PC-9 (cell line): Measurements from ENCODE around the gene ANLN. TPM values are rescaled to one million over a fixed set of nuclear protein-coding genes. Genes with fewer than 3 reads are reported as not detected.

Experiments used
- BruUV-seq: library from RNA; stranded (reverse); fragments of 400-500 nt; replicated peaks from 2 replicates; lab custom pipeline; 2021; lab: Mats Ljungman, UMichigan
- CTCF ChIA-PET: fragments of 300-600 bp; sonication (Branson Sonifier 250); formaldehyde crosslinking; loops from one replicate; lab custom pipeline; 2022; ENCODE audit warnings: antibody characterized with exemption; lab: Charles Lee
- POLR2A ChIA-PET: fragments of 300-600 bp; sonication (Branson Sonifier 250); formaldehyde crosslinking; loops from one replicate; lab custom pipeline; 2022; ENCODE audit warnings: antibody characterized with exemption; ENCODE audit not compliant: unreplicated experiment; lab: Charles Lee
- DNase-seq, 2 experiments: peaks; one replicate each; pipeline versions ENCODE4 v3.0.0 to v3.0.0-alpha.2; 2015 to 2022; ENCODE audit warnings: mixed read lengths in 1 of 2
- H2AFZ ChIP-seq: fragments of 200-600 bp; sonication (generic); 2 replicates; pipeline ENCODE4 v1.8.1; 2017; ENCODE audit warnings: antibody characterized with exemption
- H3F3A ChIP-seq: fragments of 200-600 bp; sonication (generic); 2 replicates; pipeline ENCODE4 v1.8.1; 2017; ENCODE audit warnings: antibody characterized with exemption, mild to moderate bottlenecking, low read depth; ENCODE audit not compliant: insufficient read depth
- H3K27ac ChIP-seq: fragments of 200-600 bp; sonication (generic); 2 replicates; pipeline ENCODE4 v1.6.1; 2016; ENCODE audit warnings: mixed run types
- H3K27me3 ChIP-seq: fragments of 200-600 bp; sonication (generic); 2 replicates; pipeline ENCODE4 v1.6.1; 2016; ENCODE audit warnings: low read depth, mixed run types; ENCODE audit not compliant: insufficient read depth
- H3K36me3 ChIP-seq: fragments of 200-600 bp; sonication (generic); 2 replicates; pipeline ENCODE4 v1.6.1; 2016; ENCODE audit warnings: low read depth, mixed run types
- H3K4me1 ChIP-seq: fragments of 200-600 bp; sonication (generic); replicated peaks from 2 replicates; pipeline ENCODE4 v1.6.1; 2016; ENCODE audit warnings: mixed run types; ENCODE audit not compliant: insufficient read depth
- H3K4me2 ChIP-seq: fragments of 200-600 bp; sonication (generic); 2 replicates; pipeline ENCODE4 v1.6.1; 2017; ENCODE audit warnings: mixed run types
- H3K4me3 ChIP-seq: fragments of 200-600 bp; sonication (generic); 2 replicates; pipeline ENCODE4 v1.6.1; 2016; ENCODE audit warnings: mixed run types
- H3K79me2 ChIP-seq: fragments of 200-600 bp; sonication (generic); 2 replicates; pipeline ENCODE4 v1.6.1; 2017; ENCODE audit warnings: low read depth, mixed run types
- H3K9me2 ChIP-seq: fragments of 200-600 bp; sonication (generic); 2 replicates; pipeline ENCODE4 v1.8.1; 2017; ENCODE audit warnings: mild to moderate bottlenecking; ENCODE audit not compliant: insufficient read depth
- H3K9me3 ChIP-seq: fragments of 200-600 bp; sonication (generic); 2 replicates; pipeline ENCODE4 v1.8.1; 2016; ENCODE audit warnings: low read depth; ENCODE audit not compliant: insufficient read depth
- H4K20me1 ChIP-seq: fragments of 200-600 bp; sonication (generic); 2 replicates; pipeline ENCODE4 v1.8.1; 2017; ENCODE audit not compliant: insufficient read depth
- CTCF ChIP-seq: fragments of 200-600 bp; sonication (generic); conservative IDR thresholded peaks from 2 replicates; pipeline ENCODE4 v1.6.1; 2017; ENCODE audit warnings: mixed run types, antibody characterized with exemption, mild to moderate bottlenecking, moderate library complexity
- EZH2 ChIP-seq: fragments of 200-600 bp; sonication (generic); IDR thresholded peaks from 2 replicates; pipeline ENCODE4 v1.8.0; 2017; ENCODE audit warnings: antibody characterized with exemption, low read depth
- intact Hi-C: fragments of 100-400 bp; cut with micrococcal nuclease; formaldehyde crosslinking; loops from one replicate; pipeline ENCODE4 v1.10.0; 2022; ENCODE audit not compliant: unreplicated experiment
- total RNA-seq: library from RNA; stranded (reverse); gene quantifications from 2 replicates; pipeline ENCODE4 v1.2.3, GENCODE V29; 2021

ANLN gene
- total RNA-seq, 1 experiment from 2014 or later: 262 TPM

DNA sequence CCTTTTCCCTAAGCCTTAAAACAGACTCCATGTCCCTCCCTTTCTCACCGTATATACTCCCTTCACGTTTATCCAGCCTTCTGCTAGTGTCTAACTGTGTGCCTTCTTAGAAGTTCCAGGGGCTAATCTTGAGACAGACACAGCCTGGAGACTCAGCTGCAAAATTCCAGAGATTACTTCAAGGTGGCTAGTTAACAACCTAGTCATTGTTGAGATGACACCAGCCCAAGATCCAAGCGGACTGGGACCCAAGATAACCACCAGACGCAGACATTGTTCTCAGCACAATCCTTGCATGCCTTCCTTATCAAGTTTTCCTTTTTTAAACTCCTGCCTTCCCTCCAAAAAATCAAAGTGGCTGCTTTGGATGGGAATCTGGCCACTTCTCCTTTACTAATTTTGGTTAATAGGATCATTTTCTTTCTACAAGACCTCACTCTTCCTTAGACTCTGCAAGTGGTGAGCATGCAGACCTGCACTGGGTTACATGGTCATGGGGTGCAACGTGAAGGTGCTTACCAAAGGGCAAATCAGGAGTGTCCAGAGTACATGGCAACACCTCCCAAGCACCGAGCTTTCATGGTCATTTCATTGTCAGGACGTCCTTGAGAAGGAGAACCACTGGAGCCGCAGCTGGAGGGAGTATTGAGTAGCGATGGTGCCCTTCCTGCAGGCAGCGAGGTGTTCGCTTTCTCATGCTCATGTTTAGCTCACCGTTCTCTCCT lies 69.7 kb downstream of the ANLN start:
- Histone ChIP-seq H3K4me2 (no peak overlapping the region), H3K9me3 (no peaks in the 10 kb centered on the region), H3K79me2 (no peaks in the 10 kb centered on the region), H2AFZ (no peak overlapping the region), H3K4me3 (no peak overlapping the region), H3K27ac (no peak overlapping the region), H3K27me3 (peaks cover 9% of the 10 kb centered on the region; the same call in 1 of the 2 replicates), H3K4me1 (no peaks in the 10 kb centered on the region), H3F3A (peaks cover 17% of the 10 kb centered on the region), H3K36me3 (no peaks in the 10 kb centered on the region), H3K9me2 (no peaks in the 10 kb centered on the region), H4K20me1 (no peaks in the 10 kb centered on the region)
- no peak for TF ChIP-seq EZH2
- TF ChIP-seq CTCF: no peak
- intact Hi-C loops: no loop called here
- no peak for DNase-seq
- ChIA-PET CTCF (no interaction called here), POLR2A (no interaction called here)
- BruUV-seq: no TSS peak

DNA sequence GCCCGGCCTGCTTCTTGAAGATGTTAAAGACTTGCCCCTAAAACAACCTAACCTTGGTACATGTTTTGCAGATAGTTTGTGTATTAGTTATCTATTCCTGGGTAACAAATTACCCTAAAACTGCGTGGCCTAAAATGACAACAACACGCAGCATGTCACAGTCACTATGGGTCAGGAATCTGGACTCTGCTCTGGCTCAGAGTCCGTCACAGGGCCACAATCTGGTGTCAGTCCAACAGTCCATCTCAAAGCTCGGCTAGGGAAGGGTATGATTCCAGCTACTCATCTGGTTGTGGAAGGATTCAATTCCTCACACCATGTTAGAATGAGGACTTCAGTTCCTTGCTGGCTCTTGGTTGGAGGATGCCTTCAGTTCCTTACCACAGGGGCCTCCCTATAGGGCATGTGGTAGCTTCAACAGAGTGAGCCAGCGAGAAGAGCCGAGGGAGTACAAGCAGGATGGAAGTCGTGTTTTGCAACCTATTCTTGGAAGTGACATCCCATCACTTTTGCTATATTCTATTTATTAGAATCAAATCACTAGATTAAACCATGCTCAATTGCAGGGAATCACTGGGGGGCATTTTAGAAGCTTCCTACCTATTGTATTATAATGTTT lies 71.3 kb downstream of the ANLN start:
- Histone ChIP-seq H3K79me2 (no peaks in the 10 kb centered on the region), H3K27ac (no peak overlapping the region), H3K27me3 (peaks cover 14% of the 10 kb centered on the region), H2AFZ (no peak overlapping the region), H3K36me3 (no peaks in the 10 kb centered on the region), H4K20me1 (no peaks in the 10 kb centered on the region), H3K4me2 (no peak overlapping the region), H3K9me3 (no peaks in the 10 kb centered on the region), H3K4me1 (no peaks in the 10 kb centered on the region), H3F3A (0 out of 2 replicates have a peak, but pooled peaks cover 2% of the 10 kb centered on the region), H3K4me3 (no peak overlapping the region), H3K9me2 (no peaks in the 10 kb centered on the region)
- ChIA-PET CTCF (no interaction called here), POLR2A (no interaction called here)
- BruUV-seq: no TSS peak
- intact Hi-C loops: no loop called here
- no peak for DNase-seq
- TF ChIP-seq CTCF (no peak), EZH2 (no peak)

GRCh38 chr7:36462551-36463137 lies 73.0 kb downstream of the ANLN start:
- Histone ChIP-seq H4K20me1 (no peaks in the 10 kb centered on the region), H3K79me2 (no peaks in the 10 kb centered on the region), H3K9me2 (no peaks in the 10 kb centered on the region), H3K4me1 (no peaks in the 10 kb centered on the region), H3F3A (no peaks in the 10 kb centered on the region), H3K4me3 (no peak overlapping the region), H2AFZ (no peak overlapping the region), H3K27me3 (peaks cover 14% of the 10 kb centered on the region), H3K36me3 (no peaks in the 10 kb centered on the region), H3K4me2 (no peak overlapping the region), H3K27ac (no peak overlapping the region), H3K9me3 (no peaks in the 10 kb centered on the region)
- ChIA-PET POLR2A (no interaction called here), CTCF (no interaction called here)
- BruUV-seq: no TSS peak
- no peak for TF ChIP-seq CTCF
- no peak for TF ChIP-seq EZH2
- no peak for DNase-seq
- intact Hi-C loops: no loop called here
